Measurements from ENCODE around the gene VTI1A.

GRCh38 chr10:112525200-112525599 lies 78.2 kb downstream of the VTI1A start:
- TF ChIP-seq CTCF (IDR thresholded peaks at IDR 0.05 in 2 of 3, conservative IDR thresholded peaks at IDR 0.05 in 1 of 3; ENCODE audit: insufficient read depth in 2 of 3, low read depth in 1 of 3, low read length in 3 of 3), result no peak
- no peak for TF ChIP-seq POLR2A (conservative IDR thresholded peaks at IDR 0.05)
- no peak for TF ChIP-seq SMARCA5 (IDR thresholded peaks at IDR 0.05)
- TF ChIP-seq ZZZ3 (IDR thresholded peaks at IDR 0.05), result no peak
- no peak for TF ChIP-seq MCM3 (IDR thresholded peaks at IDR 0.05)
- TF ChIP-seq SLC30A9 (CRISPR knock-in tag; IDR thresholded peaks at IDR 0.05), result no peak

Data from K562 (cell line).